HG03139 (cell line): Measurements from ENCODE around the gene TMEM95.

ENCODE experiments used
- ATAC-seq: cut with Tn5 transposase; IDR thresholded peaks from one replicate; pipeline ENCODE4 v1.9.1; 2021; ENCODE audit not compliant: unreplicated experiment

TMEM95 gene

GRCh38 chr17:7374353-7374752 is 19.4 kb downstream of the TMEM95 start:
- ATAC-seq, result no peak

GRCh38 chr17:7379134-7379533 is 24.2 kb downstream of the TMEM95 start:
- no peak for ATAC-seq

- ATAC-seq, result no peak
These were observed 25.4 kb downstream of the TMEM95 start for GRCh38 chr17:7380321-7380720.

- no peak for ATAC-seq
These were observed 26.1 kb downstream of the TMEM95 start, which contains the start of gene TNK1 for GRCh38 chr17:7380855-7381683. TSS of gene TNK1 (plus strand) at chr17:7381089. CDS start at chr17:7382927, 1,838 bp downstream.

GRCh38 chr17:7382901-7383300 is 27.9 kb downstream of the TMEM95 start:
- no peak for ATAC-seq

GRCh38 chr17:7383371-7383741 is 28.4 kb downstream of the TMEM95 start:
- ATAC-seq, result no peak

- ATAC-seq, result no peak
These were observed 29.0 kb downstream of the TMEM95 start for GRCh38 chr17:7383742-7384488.

GRCh38 chr17:7384489-7385081 is 29.6 kb downstream of the TMEM95 start:
- ATAC-seq, result no peak

GRCh38 chr17:7388856-7389255 is 33.9 kb downstream of the TMEM95 start:
- no peak for ATAC-seq

GRCh38 chr17:7389924-7390910 is 35.3 kb downstream of the TMEM95 start:
- ATAC-seq, result no peak

GRCh38 chr17:7391307-7391706 is 36.4 kb downstream of the TMEM95 start:
- no peak for ATAC-seq

GRCh38 chr17:7392696-7393612 is 38.0 kb downstream of the TMEM95 start:
- no peak for ATAC-seq

GRCh38 chr17:7393613-7394451 is 38.9 kb downstream of the TMEM95 start:
- ATAC-seq, result peak; percentile 13

GRCh38 chr17:7394452-7395191 is 39.7 kb downstream of the TMEM95 start, which contains the start of gene PLSCR3:
TSS of gene PLSCR3 (minus strand) at chr17:7394525. CDS start at chr17:7394110, 415 bp downstream.
- ATAC-seq, result peak; percentile 61

- no peak for ATAC-seq
These were observed 41.2 kb downstream of the TMEM95 start for GRCh38 chr17:7396147-7396546.

GRCh38 chr17:7398612-7399011 is 43.7 kb downstream of the TMEM95 start:
- ATAC-seq, result no peak

- ATAC-seq, result no peak
These were observed 48.2 kb downstream of the TMEM95 start for GRCh38 chr17:7403043-7403726.

GRCh38 chr17:7403727-7403976 is 48.7 kb downstream of the TMEM95 start:
- no peak for ATAC-seq
